Renal cortex interstitium (tissue), 11 donors: ENCODE results near the gene TFDP1. TPM values are rescaled to one million over a fixed set of nuclear protein-coding genes. Genes with fewer than 3 reads are reported as not detected.
A peak's percentile ranks its signal among the peaks of the same experiment; 100 is the strongest.
"Not testable (repeated sequence)": the region's sequence is repeated elsewhere in the genome, so short reads cannot be mapped to it uniquely, and the experiment has no call there.

ENCODE experiments used
- DNase-seq, 11 donors: peaks; one replicate each; pipeline ENCODE4 v3.0.0-alpha.2; 2013; ENCODE audit warnings: low read depth in 9 of 11, low spot score in 4 of 11; ENCODE audit errors: extremely low read depth in 1 of 11
- polyA plus RNA-seq, 3 donors: library from polyadenylated mRNA; unstranded; fragments of 120-200 nt; gene quantifications; one replicate each; pipeline ENCODE4 v1.2.1, GENCODE V29; 2013; ENCODE audit not compliant: insufficient read length in 3 of 3

Gene TFDP1
- polyA plus RNA-seq, 3 donors: 87.3 to 99.4 (median 92.3) TPM

- no peak for DNase-seq
Observed at GRCh38 chr13:113605866-113606438, 21.4 kb downstream of the TFDP1 start.

- DNase-seq: no peak
Observed at GRCh38 chr13:113607056-113607888, 22.7 kb downstream of the TFDP1 start.

GRCh38 chr13:113607889-113608635 lies 23.5 kb downstream of the TFDP1 start:
- no peak for DNase-seq

GRCh38 chr13:113608967-113609533 lies 24.5 kb downstream of the TFDP1 start:
- no peak for DNase-seq

GRCh38 chr13:113609616-113610015 lies 25.1 kb downstream of the TFDP1 start:
- DNase-seq: no peak

GRCh38 chr13:113610266-113610665 lies 25.7 kb downstream of the TFDP1 start:
- DNase-seq: no peak

GRCh38 chr13:113611996-113612395 lies 27.4 kb downstream of the TFDP1 start:
- DNase-seq: no peak

GRCh38 chr13:113612607-113613006 lies 28.1 kb downstream of the TFDP1 start:
- DNase-seq: no peak

- no peak for DNase-seq
Observed at GRCh38 chr13:113613789-113614379, 29.3 kb downstream of the TFDP1 start.

- DNase-seq: no peak
Observed at GRCh38 chr13:113616281-113616906, 31.8 kb downstream of the TFDP1 start.

- peak; percentile 44 to 89 (median 75) for DNase-seq
Observed at GRCh38 chr13:113616991-113617749, 32.6 kb downstream of the TFDP1 start.

- no peak for DNase-seq
Observed at GRCh38 chr13:113617961-113618360, 33.4 kb downstream of the TFDP1 start.

- no peak for DNase-seq
Observed at GRCh38 chr13:113618455-113618854, 33.9 kb downstream of the TFDP1 start.

GRCh38 chr13:113620036-113620796 lies 35.7 kb downstream of the TFDP1 start:
- DNase-seq: no peak

GRCh38 chr13:113621046-113621445 lies 36.5 kb downstream of the TFDP1 start:
- no peak for DNase-seq

- not testable (repeated sequence) for DNase-seq
Observed at GRCh38 chr13:113621498-113621897, 36.9 kb downstream of the TFDP1 start.

GRCh38 chr13:113621986-113622550 lies 37.5 kb downstream of the TFDP1 start:
- DNase-seq: not testable (repeated sequence)
